VCaP (cell line): ENCODE measurements around the gene NOL7.

ENCODE experiments used
- H3K27ac ChIP-seq: fragments of 450-650 bp; 2 replicates; pipeline ENCODE4 v1.5.1; 2017
- TF ChIP-seq, protein P1 (sequence below): fragments of 450-650 bp; conservative IDR thresholded peaks from 2 replicates; pipeline ENCODE4 v1.5.1; 2017; ENCODE audit warnings: mild to moderate bottlenecking, moderate library complexity

The NOL7 gene

DNA sequence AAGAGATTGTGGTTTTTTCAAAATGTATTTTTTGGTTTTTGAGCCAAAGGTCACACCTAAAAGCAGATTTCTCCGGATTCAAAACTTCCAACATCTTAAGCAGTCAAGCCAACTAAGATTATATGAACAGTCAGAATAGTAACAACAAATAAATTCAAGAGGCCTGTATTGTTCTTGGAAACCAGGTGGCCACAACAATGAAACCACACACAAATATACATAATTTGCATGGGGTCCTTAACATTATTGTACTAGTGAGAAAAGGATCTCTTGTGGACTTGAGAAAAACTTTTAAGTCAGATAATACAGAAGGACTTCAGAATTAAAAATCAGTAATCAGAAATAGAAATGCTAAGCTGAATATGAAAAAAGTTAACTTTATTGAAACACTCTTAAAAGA, 40.6 kb downstream of the NOL7 start:
- H3K27ac ChIP-seq = no peak overlapping the region
- TF ChIP-seq, protein P1, sequence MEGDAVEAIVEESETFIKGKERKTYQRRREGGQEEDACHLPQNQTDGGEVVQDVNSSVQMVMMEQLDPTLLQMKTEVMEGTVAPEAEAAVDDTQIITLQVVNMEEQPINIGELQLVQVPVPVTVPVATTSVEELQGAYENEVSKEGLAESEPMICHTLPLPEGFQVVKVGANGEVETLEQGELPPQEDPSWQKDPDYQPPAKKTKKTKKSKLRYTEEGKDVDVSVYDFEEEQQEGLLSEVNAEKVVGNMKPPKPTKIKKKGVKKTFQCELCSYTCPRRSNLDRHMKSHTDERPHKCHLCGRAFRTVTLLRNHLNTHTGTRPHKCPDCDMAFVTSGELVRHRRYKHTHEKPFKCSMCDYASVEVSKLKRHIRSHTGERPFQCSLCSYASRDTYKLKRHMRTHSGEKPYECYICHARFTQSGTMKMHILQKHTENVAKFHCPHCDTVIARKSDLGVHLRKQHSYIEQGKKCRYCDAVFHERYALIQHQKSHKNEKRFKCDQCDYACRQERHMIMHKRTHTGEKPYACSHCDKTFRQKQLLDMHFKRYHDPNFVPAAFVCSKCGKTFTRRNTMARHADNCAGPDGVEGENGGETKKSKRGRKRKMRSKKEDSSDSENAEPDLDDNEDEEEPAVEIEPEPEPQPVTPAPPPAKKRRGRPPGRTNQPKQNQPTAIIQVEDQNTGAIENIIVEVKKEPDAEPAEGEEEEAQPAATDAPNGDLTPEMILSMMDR = no peak

DNA sequence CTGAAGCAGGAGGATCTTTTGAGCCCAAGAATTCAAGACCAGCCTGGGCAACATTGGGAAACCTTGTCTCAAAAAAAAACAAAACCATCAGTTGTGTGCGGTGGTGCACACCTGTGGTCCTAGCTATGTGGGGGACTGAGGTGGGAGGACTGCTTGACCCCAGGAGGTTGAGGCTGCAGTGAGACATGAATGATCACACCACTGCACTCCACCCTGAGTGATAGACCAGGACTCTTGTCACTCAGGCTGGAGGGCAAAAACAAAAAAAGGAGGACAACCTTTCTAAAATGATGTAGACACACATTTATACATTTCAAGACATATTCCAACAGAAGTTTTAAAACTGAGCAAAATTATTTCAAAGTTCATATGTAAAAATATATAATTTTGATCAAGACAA, 45.1 kb downstream of the NOL7 start:
- H3K27ac ChIP-seq = no peak overlapping the region
- TF ChIP-seq, protein P1 = no peak

DNA sequence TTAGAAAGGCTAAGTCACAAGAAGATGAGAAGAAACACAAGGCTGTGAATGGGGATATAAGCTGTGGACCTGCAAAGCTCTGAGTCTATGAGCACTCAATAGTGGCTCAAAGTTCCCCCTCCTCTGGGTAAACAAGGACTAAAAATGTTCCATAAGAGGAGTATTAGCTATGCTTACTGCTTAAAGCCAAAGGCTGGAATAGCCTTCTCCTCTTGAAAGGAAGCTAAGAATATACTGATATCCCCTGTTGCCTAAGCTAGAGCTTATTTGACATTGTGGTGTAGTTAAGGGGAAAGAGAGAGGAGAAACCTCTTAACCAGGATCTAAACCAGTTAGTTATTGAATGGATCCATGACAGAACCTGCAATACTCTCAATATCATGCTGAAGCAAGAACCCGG, 45.8 kb downstream of the NOL7 start:
- H3K27ac ChIP-seq = no peak overlapping the region
- TF ChIP-seq, protein P1 = no peak

DNA sequence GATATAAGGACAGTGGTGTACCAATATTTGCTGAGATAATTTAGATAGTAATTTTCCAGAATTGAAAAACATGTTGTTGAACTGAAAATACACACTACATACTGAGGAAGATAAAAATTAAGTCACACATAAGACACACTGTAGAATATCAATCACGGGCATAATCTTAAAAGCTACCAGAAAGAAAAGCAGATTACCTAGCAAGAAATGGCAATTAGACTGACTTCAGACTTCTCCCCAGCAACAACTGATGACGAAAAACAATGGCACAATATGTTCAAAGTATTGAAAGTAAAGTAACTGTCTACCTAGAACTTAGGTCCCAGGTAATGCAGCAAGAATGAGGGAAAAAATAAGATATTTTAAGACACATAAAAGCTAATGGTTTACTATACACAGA, 46.5 kb downstream of the NOL7 start:
- TF ChIP-seq, protein P1 = no peak
- no peak overlapping the region for H3K27ac ChIP-seq

DNA sequence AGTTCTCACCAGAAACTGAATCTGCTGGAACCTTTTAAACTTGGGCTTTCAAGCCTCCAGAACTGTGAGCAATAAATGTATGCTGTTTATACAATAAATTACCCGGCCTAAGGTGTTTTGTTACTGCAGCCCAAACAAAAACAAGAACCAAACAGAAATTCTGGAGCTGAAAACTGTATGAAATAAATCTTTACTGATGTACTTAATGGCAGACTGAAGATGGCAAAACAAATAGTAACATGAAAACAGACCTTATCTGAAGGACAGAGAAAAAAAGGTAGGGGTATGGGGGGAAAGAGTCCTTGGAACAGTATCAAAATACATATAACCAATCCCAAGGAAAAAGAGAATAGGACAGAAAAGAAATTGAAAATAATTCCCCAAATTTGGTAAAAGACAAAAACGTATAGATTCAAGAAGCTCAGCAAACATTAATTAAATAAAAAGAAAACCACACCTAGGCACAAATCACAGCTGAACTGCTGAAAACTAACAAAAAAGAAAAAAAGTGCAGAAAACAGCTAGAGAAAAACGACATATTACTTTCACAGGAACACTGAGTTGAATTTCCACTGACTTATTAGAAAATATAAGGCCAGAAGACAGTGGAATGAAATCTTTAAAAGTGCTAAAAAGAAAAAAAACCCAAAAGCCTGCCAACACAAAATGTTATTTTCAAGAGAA, 47.7 kb downstream of the NOL7 start:
- TF ChIP-seq, protein P1 = no peak
- no peak overlapping the region for H3K27ac ChIP-seq

DNA sequence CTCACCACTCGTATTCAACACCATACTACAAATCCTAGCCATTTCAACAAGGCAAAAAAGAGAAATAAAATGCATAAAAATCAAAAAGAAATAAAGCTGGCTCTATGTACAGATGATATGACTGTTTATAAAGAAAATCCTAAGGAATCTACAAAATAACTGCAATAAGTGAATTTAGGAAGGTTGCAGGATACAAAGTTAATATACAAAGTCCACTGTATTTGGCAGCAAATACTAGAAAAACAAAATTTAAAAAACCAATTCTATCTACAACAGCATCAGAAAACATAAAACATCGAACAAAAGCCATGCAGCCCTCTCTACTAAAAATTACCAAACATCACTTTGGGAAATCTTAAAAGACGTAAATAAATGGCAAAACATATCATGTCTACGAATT, 48.9 kb downstream of the NOL7 start:
- no peak overlapping the region for H3K27ac ChIP-seq
- TF ChIP-seq, protein P1 = no peak

DNA sequence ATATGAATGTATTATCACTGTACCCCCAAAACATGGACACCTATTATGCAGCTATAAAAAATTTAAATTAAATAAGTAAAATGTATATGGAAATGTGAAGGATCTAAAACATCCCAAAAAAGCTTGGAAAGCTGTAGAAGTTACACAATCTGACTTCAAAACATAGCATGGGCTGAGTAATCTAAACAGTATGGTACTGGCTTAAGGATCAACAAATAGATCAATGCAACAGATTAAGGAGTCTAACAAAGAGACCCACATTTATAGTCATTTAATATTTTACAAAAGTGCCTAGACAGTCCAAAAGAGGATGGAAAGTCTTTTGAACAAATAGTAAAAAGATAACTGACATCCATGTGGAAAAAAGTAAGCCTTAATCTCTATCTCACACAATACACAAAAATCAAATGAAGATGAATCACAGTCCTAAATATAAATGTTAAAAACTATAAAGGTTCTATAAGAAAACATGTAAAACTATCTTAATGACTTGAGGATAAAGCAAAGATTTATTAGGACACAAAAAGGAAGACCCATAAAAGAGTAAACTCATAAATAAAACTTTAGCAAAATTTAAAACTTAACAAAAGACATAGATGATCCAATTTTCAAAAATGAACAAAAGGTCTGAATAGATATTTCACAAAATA, 49.7 kb downstream of the NOL7 start:
- TF ChIP-seq, protein P1 = no peak
- no peak overlapping the region for H3K27ac ChIP-seq
